DOHH2 (cell line): ENCODE measurements around the gene CRACR2A.

ENCODE experiments used
- H3F3A ChIP-seq: fragments of 200-600 bp; sonication (generic), shearing (Covaris generic); 2 replicates; pipeline ENCODE4 v1.6.0; 2016; ENCODE audit warnings: antibody characterized with exemption, mild to moderate bottlenecking; ENCODE audit not compliant: control insufficient read depth, insufficient read depth
- H3K27ac ChIP-seq: fragments of 200-600 bp; sonication (generic); 2 replicates; pipeline ENCODE4 v1.5.1; 2014; ENCODE audit warnings: low read depth, mild to moderate bottlenecking, low read length, moderate library complexity
- H3K27me3 ChIP-seq: fragments of 200-600 bp; sonication (generic); 2 replicates; pipeline ENCODE4 v1.6.1; 2014; ENCODE audit warnings: mild to moderate bottlenecking, low read length, mixed read lengths; ENCODE audit not compliant: control insufficient read depth
- H3K36me3 ChIP-seq: fragments of 200-600 bp; sonication (generic); 2 replicates; pipeline ENCODE4 v1.6.1; 2014; ENCODE audit warnings: mild to moderate bottlenecking, low read length, moderate library complexity, mixed read lengths; ENCODE audit not compliant: control insufficient read depth
- H3K4me1 ChIP-seq: fragments of 200-600 bp; sonication (generic); 2 replicates; pipeline ENCODE4 v1.6.1; 2014; ENCODE audit warnings: mild to moderate bottlenecking, low read length, mixed read lengths; ENCODE audit not compliant: control insufficient read depth
- H3K4me2 ChIP-seq: fragments of 200-600 bp; sonication (generic); 2 replicates; pipeline ENCODE4 v1.6.0; 2014; ENCODE audit warnings: mild to moderate bottlenecking, low read length, moderate library complexity
- H3K4me3 ChIP-seq: fragments of 200-600 bp; sonication (generic); 2 replicates; pipeline ENCODE4 v1.5.1; 2014; ENCODE audit warnings: mild to moderate bottlenecking, low read length, mixed read lengths
- H3K79me2 ChIP-seq: fragments of 200-600 bp; sonication (generic); 2 replicates; pipeline ENCODE4 v1.6.1; 2014; ENCODE audit warnings: mild to moderate bottlenecking, low read length, mixed read lengths; ENCODE audit not compliant: control insufficient read depth
- H3K9me2 ChIP-seq: fragments of 200-600 bp; sonication (generic); replicated peaks from 2 replicates; pipeline ENCODE4 v1.6.1; 2014; ENCODE audit warnings: mild to moderate bottlenecking, low read length, mixed read lengths; ENCODE audit not compliant: control insufficient read depth
- H3K9me3 ChIP-seq: fragments of 200-600 bp; sonication (generic); 2 replicates; pipeline ENCODE4 v1.6.1; 2014; ENCODE audit warnings: antibody characterized with exemption, low read length, mixed read lengths; ENCODE audit not compliant: control insufficient read depth, insufficient read depth
- H4K20me1 ChIP-seq: fragments of 200-600 bp; sonication (generic); 2 replicates; pipeline ENCODE4 v1.6.0; 2014; ENCODE audit warnings: low read depth, mild to moderate bottlenecking, antibody characterized with exemption, low read length, moderate library complexity; ENCODE audit not compliant: control insufficient read depth, insufficient read depth
- EZH2phosphoT487 ChIP-seq: fragments of 200-600 bp; sonication (generic); IDR thresholded peaks from 2 replicates; pipeline ENCODE4 v1.6.1; 2017; ENCODE audit warnings: borderline replicate concordance, mild to moderate bottlenecking, antibody characterized with exemption, low read length, moderate library complexity, mixed read lengths
- TF ChIP-seq, protein P1 (sequence below): fragments of 200-600 bp; sonication (generic); IDR thresholded peaks from one replicate; pipeline ENCODE4 v1.5.1; 2014; ENCODE audit warnings: antibody characterized with exemption, mild to moderate bottlenecking, low read depth, low read length; ENCODE audit not compliant: poor library complexity, severe bottlenecking

Gene CRACR2A

DNA sequence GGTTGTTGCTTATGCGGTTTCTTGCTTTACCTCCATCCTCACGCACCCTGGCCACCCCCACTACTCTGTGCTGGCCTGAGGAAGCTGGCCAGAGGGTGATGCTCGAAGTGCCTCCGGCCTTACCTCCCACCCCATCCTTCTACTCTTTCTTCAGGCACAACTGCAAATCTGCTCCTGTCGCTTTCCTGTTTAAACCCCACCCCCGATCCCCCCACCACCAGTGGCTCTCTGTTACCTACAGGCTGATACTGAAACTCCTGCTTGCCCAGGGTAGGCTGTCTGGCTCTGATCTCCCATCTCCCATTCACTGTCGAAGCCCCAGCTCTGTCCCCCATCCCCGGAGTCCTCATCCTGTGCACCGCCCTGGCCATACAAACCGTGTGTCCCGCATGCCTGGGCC, 150.4 kb downstream of the CRACR2A start:
- TF ChIP-seq, protein P1, sequence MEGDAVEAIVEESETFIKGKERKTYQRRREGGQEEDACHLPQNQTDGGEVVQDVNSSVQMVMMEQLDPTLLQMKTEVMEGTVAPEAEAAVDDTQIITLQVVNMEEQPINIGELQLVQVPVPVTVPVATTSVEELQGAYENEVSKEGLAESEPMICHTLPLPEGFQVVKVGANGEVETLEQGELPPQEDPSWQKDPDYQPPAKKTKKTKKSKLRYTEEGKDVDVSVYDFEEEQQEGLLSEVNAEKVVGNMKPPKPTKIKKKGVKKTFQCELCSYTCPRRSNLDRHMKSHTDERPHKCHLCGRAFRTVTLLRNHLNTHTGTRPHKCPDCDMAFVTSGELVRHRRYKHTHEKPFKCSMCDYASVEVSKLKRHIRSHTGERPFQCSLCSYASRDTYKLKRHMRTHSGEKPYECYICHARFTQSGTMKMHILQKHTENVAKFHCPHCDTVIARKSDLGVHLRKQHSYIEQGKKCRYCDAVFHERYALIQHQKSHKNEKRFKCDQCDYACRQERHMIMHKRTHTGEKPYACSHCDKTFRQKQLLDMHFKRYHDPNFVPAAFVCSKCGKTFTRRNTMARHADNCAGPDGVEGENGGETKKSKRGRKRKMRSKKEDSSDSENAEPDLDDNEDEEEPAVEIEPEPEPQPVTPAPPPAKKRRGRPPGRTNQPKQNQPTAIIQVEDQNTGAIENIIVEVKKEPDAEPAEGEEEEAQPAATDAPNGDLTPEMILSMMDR = no peak
- no peak for TF ChIP-seq EZH2phosphoT487
- no peak overlapping the region for H3K27ac ChIP-seq
- no peak overlapping the region for H3K4me3 ChIP-seq
- no peaks in the 10 kb centered on the region for H3K36me3 ChIP-seq
- H3K9me2 ChIP-seq = no peaks in the 10 kb centered on the region
- no peaks in the 10 kb centered on the region for H3K79me2 ChIP-seq
- no peaks in the 10 kb centered on the region for H4K20me1 ChIP-seq
- no peaks in the 10 kb centered on the region for H3F3A ChIP-seq
- H3K27me3 ChIP-seq = peaks cover 12% of the 10 kb centered on the region
- no peak overlapping the region for H3K4me2 ChIP-seq
- H3K9me3 ChIP-seq = no peaks in the 10 kb centered on the region
- H3K4me1 ChIP-seq = no peaks in the 10 kb centered on the region

DNA sequence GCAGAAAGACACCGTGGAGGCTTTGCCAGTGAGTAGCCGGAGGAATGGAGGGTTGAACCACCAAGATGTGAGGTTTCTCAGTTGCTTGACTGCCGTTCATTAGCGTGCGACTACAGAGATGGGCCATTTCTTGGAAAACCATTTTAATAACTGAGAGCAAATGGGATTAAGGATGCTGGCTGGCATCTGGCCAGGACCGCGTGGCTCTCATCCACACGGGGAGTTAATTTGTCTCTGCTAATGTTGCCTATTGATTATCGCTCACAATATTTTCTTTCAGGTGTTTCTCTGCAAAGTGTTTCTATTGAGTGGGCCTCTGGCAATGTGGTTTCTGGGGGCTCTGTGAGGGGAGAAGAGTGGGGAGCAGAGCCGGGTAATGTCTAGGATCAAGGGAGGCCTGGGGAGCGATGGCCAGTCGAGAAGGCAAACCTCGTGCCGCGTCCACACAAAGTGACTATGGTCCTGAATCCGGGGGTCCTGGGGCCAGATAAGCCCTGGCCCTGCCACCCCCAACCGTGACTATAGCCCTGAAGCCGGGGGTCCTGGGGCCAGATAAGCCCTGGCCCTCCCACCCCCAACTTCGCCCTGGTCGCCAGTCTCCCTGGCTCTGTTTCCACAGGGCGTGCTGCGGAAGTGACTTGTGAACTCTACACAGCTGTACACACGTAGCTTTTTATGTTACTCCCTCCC, 151.3 kb downstream of the CRACR2A start:
- Histone ChIP-seq H3K27me3 (peaks cover 12% of the 10 kb centered on the region), H3F3A (no peaks in the 10 kb centered on the region), H3K9me2 (no peaks in the 10 kb centered on the region), H4K20me1 (no peaks in the 10 kb centered on the region), H3K27ac (no peak overlapping the region), H3K36me3 (no peaks in the 10 kb centered on the region), H3K4me1 (no peaks in the 10 kb centered on the region), H3K79me2 (no peaks in the 10 kb centered on the region), H3K4me2 (no peak overlapping the region), H3K4me3 (no peak overlapping the region), H3K9me3 (no peaks in the 10 kb centered on the region)
- no peak for TF ChIP-seq EZH2phosphoT487
- TF ChIP-seq, protein P1 = no peak

DNA sequence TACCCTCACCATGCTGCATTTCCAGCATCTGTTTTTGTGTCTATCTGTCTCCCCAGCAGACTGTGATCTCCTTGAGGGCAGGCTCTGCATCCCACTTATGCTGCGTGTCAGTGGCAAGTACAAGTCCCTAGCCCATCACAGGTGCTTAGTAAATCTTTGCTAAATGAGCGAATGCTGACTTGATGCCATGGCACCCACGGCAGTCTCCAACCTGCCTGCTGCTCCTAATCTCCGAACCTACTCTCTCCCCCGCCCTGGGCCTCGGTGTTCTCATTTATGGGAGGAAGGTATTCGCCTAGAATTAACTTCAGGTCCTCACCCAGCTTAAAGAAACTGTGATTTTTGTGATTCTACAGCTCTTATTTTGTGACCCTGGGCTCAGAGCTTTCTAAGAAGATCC, 152.0 kb downstream of the CRACR2A start:
- Histone ChIP-seq H3F3A (no peaks in the 10 kb centered on the region), H3K79me2 (no peaks in the 10 kb centered on the region), H3K4me1 (no peaks in the 10 kb centered on the region), H3K27ac (no peak overlapping the region), H3K4me2 (no peak overlapping the region), H3K36me3 (no peaks in the 10 kb centered on the region), H4K20me1 (no peaks in the 10 kb centered on the region), H3K9me2 (no peaks in the 10 kb centered on the region), H3K4me3 (no peak overlapping the region), H3K27me3 (peaks cover 12% of the 10 kb centered on the region), H3K9me3 (no peaks in the 10 kb centered on the region)
- TF ChIP-seq, protein P1 = no peak
- no peak for TF ChIP-seq EZH2phosphoT487
